WTC11 (cell line): Measurements from ENCODE around the gene NAA16.

ENCODE experiments used
- CREM ChIP-seq: sonication (generic); formaldehyde crosslinking; IDR thresholded peaks from 2 replicates; pipeline ENCODE4 v1.8.1; 2022; ENCODE audit warnings: mild to moderate bottlenecking, missing genetic modification reagents, moderate library complexity
- CTCF ChIP-seq: fragments of 200-600 bp; IDR thresholded peaks from 2 replicates; pipeline ENCODE4 v1.8.0; 2022; ENCODE audit warnings: antibody characterized with exemption
- FOXP1 ChIP-seq: sonication (generic); formaldehyde crosslinking; IDR thresholded peaks from 2 replicates; pipeline ENCODE4 v1.8.0; 2022; ENCODE audit warnings: missing genetic modification reagents, mild to moderate bottlenecking, moderate library complexity, borderline replicate concordance
- SMAD4 ChIP-seq: sonication (generic); formaldehyde crosslinking; IDR thresholded peaks from 2 replicates; pipeline ENCODE4 v1.8.0; 2022; ENCODE audit warnings: mild to moderate bottlenecking, missing genetic modification reagents

GRCh38 chr13:41411522-41411921 is 100.5 kb downstream of the NAA16 start:
- TF ChIP-seq CTCF (no peak), FOXP1 (CRISPR knock-in tag) (no peak), CREM (no peak), SMAD4 (CRISPR knock-in tag) (no peak)
